ENCODE results near the gene APLN. TPM values are rescaled to one million over a fixed set of nuclear protein-coding genes. Genes with fewer than 3 reads are reported as not detected.

APLN gene
- total RNA-seq, result not detected

- peaks cover 16% of the 10 kb centered on the region for H3K4me1 ChIP-seq (ENCODE audit: insufficient read depth, low read length)
- no peaks in the 10 kb centered on the region for H3K9me3 ChIP-seq (ENCODE audit: low read depth, low read length)
- H3K27me3 ChIP-seq (ENCODE audit: insufficient read depth, low read length), result peaks cover 6% of the 10 kb centered on the region
- H3K4me3 ChIP-seq (ENCODE audit: low read length), result peak within 1 kb of the TSS; percentile 8
Measured at GRCh38 chrX:129654652-129655546, at the start of gene APLN. TSS of gene APLN (minus strand) at chrX:129654956. CDS start at chrX:129654630, 326 bp downstream.

- Histone ChIP-seq H3K4me1 (ENCODE audit: insufficient read depth, low read length) (no peaks in the 10 kb centered on the region), H3K4me3 (ENCODE audit: low read length) (no peak overlapping the region), H3K9me3 (ENCODE audit: low read depth, low read length) (no peaks in the 10 kb centered on the region), H3K27me3 (ENCODE audit: insufficient read depth, low read length) (no peaks in the 10 kb centered on the region)
Measured at GRCh38 chrX:129704491-129704890, 49.7 kb upstream of the APLN start.

DNA sequence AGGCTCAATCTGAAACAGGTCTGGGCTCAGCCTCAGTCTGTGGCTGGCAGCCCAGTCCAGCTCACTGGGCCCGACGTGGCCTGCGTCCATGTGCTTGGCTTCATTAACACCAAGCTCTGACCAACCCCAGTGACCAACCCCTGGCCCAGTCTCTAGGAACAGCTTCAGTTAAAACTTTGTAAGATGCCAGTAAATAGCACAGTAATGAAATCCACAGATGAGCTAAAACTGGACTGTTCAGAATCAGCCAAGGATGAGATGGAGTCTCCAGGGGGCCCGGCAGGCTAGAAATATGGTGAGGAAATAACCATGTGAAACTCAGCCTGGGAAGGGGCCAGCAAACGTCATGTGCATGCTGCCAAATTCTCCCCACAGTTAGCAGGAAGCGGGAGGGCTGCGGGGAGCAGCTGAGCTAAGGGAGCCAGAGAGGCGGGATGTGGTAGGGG lies 46.9 kb upstream of the APLN start:
- H3K9me3 ChIP-seq (ENCODE audit: low read depth, low read length), result no peaks in the 10 kb centered on the region
- H3K4me1 ChIP-seq (ENCODE audit: insufficient read depth, low read length), result no peaks in the 10 kb centered on the region
- H3K27me3 ChIP-seq (ENCODE audit: insufficient read depth, low read length), result no peaks in the 10 kb centered on the region
- no peak overlapping the region for H3K4me3 ChIP-seq (ENCODE audit: low read length)

DNA sequence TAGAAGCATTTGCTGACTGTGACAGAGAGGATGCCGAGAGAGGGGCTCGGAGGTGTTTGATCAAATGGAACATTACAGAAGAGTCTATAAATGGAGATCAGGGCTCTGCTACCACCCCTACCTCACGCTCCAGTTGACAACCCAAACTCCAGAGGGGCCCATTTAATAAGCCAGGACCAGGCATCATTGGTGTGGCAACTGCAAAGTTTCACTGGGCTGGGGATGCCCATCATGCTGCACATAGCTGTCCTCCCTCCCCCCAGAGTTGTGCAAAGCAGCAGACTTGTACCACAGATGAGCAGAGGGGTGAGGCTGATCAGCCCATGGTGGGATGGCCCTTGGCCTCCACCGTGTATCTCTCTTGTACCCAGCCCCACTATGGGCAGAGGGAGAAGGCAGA lies 45.8 kb upstream of the APLN start:
- no peaks in the 10 kb centered on the region for H3K4me1 ChIP-seq (ENCODE audit: insufficient read depth, low read length)
- H3K27me3 ChIP-seq (ENCODE audit: insufficient read depth, low read length), result no peaks in the 10 kb centered on the region
- H3K9me3 ChIP-seq (ENCODE audit: low read depth, low read length), result no peaks in the 10 kb centered on the region
- H3K4me3 ChIP-seq (ENCODE audit: low read length), result no peak overlapping the region

DNA sequence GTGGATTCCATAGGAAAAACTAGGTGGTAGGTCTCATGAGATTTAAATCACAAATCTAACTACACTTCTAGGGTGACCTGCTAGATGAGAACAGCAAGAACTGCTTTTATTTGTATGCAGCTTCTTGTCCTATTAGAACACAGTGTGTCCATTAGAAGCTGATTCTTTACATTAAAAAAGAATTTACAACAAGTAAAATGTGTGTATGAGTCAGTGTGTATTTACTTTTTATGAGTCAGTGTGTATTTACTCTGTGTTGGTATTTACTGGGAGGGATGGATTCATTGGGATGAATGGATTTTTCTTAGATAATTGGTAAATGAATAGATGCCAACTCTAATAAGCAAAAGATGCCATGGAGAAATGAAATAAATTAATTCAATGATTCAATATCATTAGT lies 43.4 kb upstream of the APLN start:
- H3K27me3 ChIP-seq (ENCODE audit: insufficient read depth, low read length), result no peaks in the 10 kb centered on the region
- H3K9me3 ChIP-seq (ENCODE audit: low read depth, low read length), result no peaks in the 10 kb centered on the region
- no peaks in the 10 kb centered on the region for H3K4me1 ChIP-seq (ENCODE audit: insufficient read depth, low read length)
- H3K4me3 ChIP-seq (ENCODE audit: low read length), result no peak overlapping the region

DNA sequence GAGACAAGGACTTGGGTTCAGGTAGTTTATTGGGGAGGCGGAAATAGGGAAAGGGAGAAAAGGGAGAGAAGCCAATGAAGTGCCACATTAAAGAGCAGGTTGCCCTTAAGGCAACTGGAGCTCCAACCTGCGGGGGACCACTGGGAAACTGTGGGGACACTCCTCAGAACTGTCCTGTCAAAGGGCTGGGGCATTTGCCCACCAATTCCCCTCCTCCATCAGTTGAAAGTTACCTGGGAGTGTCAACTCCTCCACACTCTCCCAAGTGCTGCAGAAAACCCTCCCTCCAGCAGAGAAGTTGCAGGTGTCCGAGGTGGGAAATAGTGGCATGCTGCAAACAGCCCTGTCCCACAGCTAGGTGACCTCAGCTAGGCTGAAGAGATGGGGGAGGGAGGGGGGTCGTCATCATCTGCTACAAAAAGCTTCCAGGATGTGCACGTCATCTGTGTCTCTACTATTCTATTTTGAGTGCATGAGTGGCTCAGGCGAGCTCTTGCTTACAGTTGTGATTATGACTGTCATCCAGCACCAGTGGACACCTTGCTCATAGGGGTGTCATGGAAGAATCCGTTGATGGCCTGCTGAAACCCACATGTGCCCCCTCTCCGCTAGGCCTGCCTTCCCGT lies 42.6 kb upstream of the APLN start:
- no peaks in the 10 kb centered on the region for H3K9me3 ChIP-seq (ENCODE audit: low read depth, low read length)
- H3K4me3 ChIP-seq (ENCODE audit: low read length), result no peak overlapping the region
- no peaks in the 10 kb centered on the region for H3K4me1 ChIP-seq (ENCODE audit: insufficient read depth, low read length)
- H3K27me3 ChIP-seq (ENCODE audit: insufficient read depth, low read length), result no peaks in the 10 kb centered on the region

- Histone ChIP-seq H3K4me1 (ENCODE audit: insufficient read depth, low read length) (no peaks in the 10 kb centered on the region), H3K9me3 (ENCODE audit: low read depth, low read length) (no peaks in the 10 kb centered on the region), H3K4me3 (ENCODE audit: low read length) (no peak overlapping the region), H3K27me3 (ENCODE audit: insufficient read depth, low read length) (no peaks in the 10 kb centered on the region)
Measured at GRCh38 chrX:129696463-129697155, 41.9 kb upstream of the APLN start.

GRCh38 chrX:129695937-129696336 lies 41.2 kb upstream of the APLN start:
- no peaks in the 10 kb centered on the region for H3K4me1 ChIP-seq (ENCODE audit: insufficient read depth, low read length)

GRCh38 chrX:129695535-129695934 lies 40.8 kb upstream of the APLN start:
- no peaks in the 10 kb centered on the region for H3K27me3 ChIP-seq (ENCODE audit: insufficient read depth, low read length)
- H3K4me3 ChIP-seq (ENCODE audit: low read length), result no peak overlapping the region
- no peaks in the 10 kb centered on the region for H3K9me3 ChIP-seq (ENCODE audit: low read depth, low read length)
- no peaks in the 10 kb centered on the region for H3K4me1 ChIP-seq (ENCODE audit: insufficient read depth, low read length)

More at GRCh38 chrX:129695937-129696336, 41.2 kb upstream of the APLN start:
- no peak overlapping the region for H3K4me3 ChIP-seq (ENCODE audit: low read length)
- H3K27me3 ChIP-seq (ENCODE audit: insufficient read depth, low read length), result no peaks in the 10 kb centered on the region
- no peaks in the 10 kb centered on the region for H3K9me3 ChIP-seq (ENCODE audit: low read depth, low read length)

- Histone ChIP-seq H3K4me1 (ENCODE audit: insufficient read depth, low read length) (no peaks in the 10 kb centered on the region), H3K9me3 (ENCODE audit: low read depth, low read length) (no peaks in the 10 kb centered on the region), H3K4me3 (ENCODE audit: low read length) (no peak overlapping the region), H3K27me3 (ENCODE audit: insufficient read depth, low read length) (no peaks in the 10 kb centered on the region)
Measured at GRCh38 chrX:129694805-129695204, 40.0 kb upstream of the APLN start.

- H3K4me1 ChIP-seq (ENCODE audit: insufficient read depth, low read length), result no peaks in the 10 kb centered on the region
- H3K4me3 ChIP-seq (ENCODE audit: low read length), result no peak overlapping the region
- no peaks in the 10 kb centered on the region for H3K27me3 ChIP-seq (ENCODE audit: insufficient read depth, low read length)
- no peaks in the 10 kb centered on the region for H3K9me3 ChIP-seq (ENCODE audit: low read depth, low read length)
Measured at GRCh38 chrX:129693354-129693753, 38.6 kb upstream of the APLN start.

DNA sequence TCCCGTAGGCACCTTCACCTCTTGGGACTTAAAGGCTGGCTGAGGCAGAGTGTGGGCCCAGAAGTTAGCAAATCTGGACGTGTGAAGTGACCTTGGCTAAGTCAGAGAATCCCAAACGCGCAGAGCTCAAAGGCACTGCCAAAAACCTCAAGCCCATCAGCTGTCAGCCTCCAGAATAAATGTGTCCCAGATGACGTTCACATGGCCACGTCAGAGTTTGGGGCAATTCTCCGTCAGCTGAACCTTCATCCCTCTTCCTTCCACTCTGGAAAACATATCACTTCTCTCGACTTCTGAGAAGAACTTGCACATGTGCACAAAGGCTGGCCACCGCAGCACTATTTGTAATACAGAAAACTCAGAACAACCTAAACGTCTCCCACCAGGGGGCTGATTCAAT lies 35.7 kb upstream of the APLN start:
- no peaks in the 10 kb centered on the region for H3K9me3 ChIP-seq (ENCODE audit: low read depth, low read length)
- no peak overlapping the region for H3K4me3 ChIP-seq (ENCODE audit: low read length)
- no peaks in the 10 kb centered on the region for H3K27me3 ChIP-seq (ENCODE audit: insufficient read depth, low read length)
- no peaks in the 10 kb centered on the region for H3K4me1 ChIP-seq (ENCODE audit: insufficient read depth, low read length)

DNA sequence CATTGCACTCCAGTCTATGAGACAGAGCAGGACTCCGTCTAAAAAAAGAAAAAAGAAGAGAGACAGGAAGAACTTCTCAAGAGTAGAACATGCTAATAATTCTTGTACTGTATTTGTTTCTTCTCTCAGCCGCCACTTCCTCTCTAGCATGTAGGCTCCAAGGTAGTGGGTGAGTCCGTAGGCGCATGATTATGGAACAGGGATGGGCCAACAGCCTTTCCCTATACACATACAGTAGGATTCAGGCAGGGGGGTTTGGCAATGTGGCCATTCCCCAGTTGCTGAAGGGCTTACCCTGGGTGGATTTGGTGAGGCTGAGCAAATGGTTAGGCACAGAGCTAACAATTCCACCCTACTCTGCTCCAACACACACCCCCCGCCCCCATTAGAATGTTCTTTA lies 35.0 kb upstream of the APLN start:
- Histone ChIP-seq H3K27me3 (ENCODE audit: insufficient read depth, low read length) (no peaks in the 10 kb centered on the region), H3K4me3 (ENCODE audit: low read length) (no peak overlapping the region), H3K4me1 (ENCODE audit: insufficient read depth, low read length) (no peaks in the 10 kb centered on the region), H3K9me3 (ENCODE audit: low read depth, low read length) (no peaks in the 10 kb centered on the region)

- H3K4me1 ChIP-seq (ENCODE audit: insufficient read depth, low read length), result no peaks in the 10 kb centered on the region
- no peak overlapping the region for H3K4me3 ChIP-seq (ENCODE audit: low read length)
- H3K27me3 ChIP-seq (ENCODE audit: insufficient read depth, low read length), result no peaks in the 10 kb centered on the region
- H3K9me3 ChIP-seq (ENCODE audit: low read depth, low read length), result no peaks in the 10 kb centered on the region
Measured at GRCh38 chrX:129688097-129688496, 33.3 kb upstream of the APLN start.

- Histone ChIP-seq H3K27me3 (ENCODE audit: insufficient read depth, low read length) (no peaks in the 10 kb centered on the region), H3K9me3 (ENCODE audit: low read depth, low read length) (no peaks in the 10 kb centered on the region), H3K4me1 (ENCODE audit: insufficient read depth, low read length) (no peaks in the 10 kb centered on the region), H3K4me3 (ENCODE audit: low read length) (no peak overlapping the region)
Measured at GRCh38 chrX:129686422-129686948, 31.7 kb upstream of the APLN start.

Measured in mononuclear cell (primary cell).